Renal pelvis (tissue), 4 donors: ENCODE data around the gene CD53. TPM values are rescaled to one million over a fixed set of nuclear protein-coding genes. Genes with fewer than 3 reads are reported as not detected.

ENCODE experiments used
- DNase-seq: peaks from one replicate; pipeline ENCODE4 v3.0.0-alpha.2; 2013
- polyA plus RNA-seq, 3 donors: library from polyadenylated mRNA; unstranded; fragments of 120-200 nt; gene quantifications; one replicate each; pipeline ENCODE4 v1.2.1, GENCODE V29; 2013; ENCODE audit not compliant: insufficient read length in 3 of 3

Gene CD53
- polyA plus RNA-seq, 3 donors, result 6.4 to 6.8 (median 6.6) TPM

DNA sequence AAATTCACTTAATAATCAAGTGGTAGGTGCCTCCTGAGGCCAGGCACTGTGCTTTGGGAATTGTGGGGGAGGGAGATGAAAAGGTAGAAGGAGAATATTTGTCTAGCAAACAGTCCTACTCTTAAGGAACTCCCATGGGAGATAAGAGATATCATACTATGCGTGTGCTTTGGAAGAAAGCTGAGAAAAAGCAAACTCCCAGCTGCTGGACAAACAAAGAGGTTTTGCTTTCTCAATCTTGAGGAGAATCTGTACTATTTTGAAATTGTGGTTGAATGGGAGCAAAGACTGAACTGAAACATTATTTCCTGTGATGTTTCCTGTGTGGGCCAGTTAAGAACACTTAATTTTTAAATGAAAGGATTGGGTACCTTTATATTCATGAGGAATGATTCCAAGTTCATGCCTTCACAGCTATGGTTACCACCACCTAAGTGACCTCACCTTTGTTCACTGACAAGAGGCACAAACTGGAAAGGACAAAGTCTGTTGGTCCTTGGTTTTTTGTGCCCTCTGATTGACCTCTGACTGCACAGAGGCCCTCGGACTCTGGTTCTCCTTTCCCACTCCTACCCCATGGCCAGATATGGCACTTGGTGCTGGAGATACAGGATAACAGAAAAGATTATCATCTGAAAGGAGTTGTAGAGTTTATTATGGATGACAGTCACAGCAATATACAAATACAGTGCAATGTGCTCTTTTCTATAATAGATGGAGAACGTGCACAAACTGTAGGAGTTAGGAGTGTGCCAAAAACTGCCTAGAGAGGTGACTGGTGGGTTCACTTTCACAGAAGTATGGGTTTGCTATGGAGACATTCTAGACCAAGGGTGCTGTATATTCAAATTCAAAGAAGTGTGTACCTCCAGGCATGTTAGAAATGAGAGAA lies 1.6 kb downstream of the CD53 start:
- DNase-seq, result no peak

DNA sequence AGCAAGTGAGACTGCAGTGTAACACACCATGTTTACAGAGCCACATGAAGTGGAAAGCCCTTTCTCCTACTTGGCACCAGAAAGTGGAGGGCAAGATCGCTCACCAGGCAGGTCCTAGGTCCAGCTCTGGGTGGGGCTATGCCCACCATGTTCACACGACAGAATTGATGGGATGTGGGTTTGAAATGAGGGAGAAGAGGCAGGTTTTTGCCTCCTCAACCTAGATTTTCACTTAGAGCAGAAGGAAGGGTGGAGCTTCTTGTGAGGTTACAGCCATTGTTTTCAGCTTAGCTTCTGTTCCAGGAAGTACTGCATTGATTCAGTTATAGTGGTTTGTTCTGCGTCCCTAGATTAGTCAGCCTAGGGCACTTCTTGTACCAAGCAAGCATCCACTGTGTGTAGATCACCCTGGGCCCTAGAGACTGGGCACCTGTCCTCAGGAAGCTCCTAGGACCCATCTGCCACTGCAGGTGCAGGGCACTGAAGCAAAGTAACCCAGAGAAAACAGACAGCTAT lies 2.3 kb downstream of the CD53 start:
- DNase-seq, result no peak

DNA sequence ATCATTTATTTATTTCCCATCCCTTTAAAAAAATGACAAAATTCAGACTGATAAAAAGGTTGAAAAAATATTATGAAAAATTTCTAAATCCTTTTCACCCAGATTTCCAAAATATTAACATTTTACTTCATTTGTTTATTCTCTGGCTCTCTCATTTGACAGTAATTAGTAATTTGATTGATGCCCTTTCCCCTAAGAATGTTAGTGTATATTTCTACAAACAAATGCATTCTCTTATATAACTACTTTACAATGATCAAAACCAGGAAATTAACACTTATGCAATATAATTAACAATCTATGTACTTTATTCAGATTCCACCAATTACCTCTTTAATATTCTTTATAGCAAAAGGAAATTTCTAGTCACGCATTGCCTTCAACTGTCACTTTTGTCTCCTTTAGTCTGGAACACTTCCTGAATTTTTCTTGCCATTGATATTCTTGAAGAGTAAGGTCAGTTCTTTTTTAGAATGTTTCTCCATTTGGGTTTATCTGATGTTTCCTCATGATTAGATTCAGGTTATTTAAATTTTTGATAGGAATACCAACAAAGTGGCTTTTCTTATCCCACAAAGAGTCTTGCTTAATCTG lies 3.9 kb downstream of the CD53 start:
- no peak for DNase-seq

DNA sequence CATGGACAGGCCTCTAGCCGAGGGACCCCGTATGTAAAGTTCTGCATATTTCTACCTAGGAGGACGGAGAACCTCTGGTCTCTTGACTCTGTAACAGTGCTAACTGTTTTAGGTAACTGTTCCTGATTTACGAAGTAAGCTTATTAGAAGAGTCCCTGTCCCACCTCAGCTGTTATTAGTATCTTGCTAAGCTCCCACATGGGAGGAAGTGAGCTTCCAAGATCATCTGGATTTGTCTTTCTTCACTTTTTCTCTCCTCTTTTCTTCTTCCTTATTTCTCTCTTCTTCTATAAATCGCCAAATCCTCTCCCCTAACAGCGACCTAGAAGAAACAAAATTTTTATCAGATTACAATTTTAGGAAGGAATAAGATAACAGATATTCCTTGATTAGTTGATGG lies 4.4 kb downstream of the CD53 start:
- no peak for DNase-seq

DNA sequence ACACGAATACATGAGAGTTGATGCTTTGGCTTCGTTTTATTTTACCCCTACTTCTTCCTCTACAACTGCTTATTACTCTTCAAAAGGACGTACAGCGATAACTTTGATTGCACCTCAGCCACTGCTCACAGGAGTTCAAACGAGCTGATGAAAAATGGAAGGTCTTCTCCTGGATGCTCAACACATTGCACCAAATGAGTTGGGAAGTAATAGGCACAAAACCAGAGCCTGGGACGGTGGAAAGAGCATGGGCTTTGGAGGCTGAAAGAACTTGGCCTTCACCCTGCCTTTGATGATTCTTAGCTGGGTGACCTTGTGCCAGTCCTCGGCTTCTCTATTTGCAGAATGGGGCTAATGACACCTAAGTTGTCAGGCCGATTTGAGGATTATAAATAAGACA lies 4.8 kb downstream of the CD53 start:
- no peak for DNase-seq

DNA sequence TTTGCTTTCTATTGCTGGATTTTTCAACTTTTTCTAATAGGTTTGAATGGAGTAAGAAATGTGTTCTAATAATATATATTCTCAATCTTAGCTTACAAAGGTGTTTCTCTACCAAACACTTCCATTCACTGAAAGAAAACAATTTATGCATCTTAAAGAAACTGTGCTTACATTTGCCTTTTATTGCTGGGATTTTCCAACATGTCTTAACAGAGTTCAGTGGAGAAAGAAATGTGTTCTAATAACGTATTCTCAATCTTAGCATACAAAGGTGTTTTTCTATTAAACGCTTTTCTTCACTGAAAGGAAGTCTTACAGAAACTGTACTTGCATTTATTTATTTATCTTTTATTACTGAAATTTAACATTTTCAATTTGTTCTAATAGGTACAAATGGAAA lies 5.6 kb downstream of the CD53 start:
- no peak for DNase-seq

DNA sequence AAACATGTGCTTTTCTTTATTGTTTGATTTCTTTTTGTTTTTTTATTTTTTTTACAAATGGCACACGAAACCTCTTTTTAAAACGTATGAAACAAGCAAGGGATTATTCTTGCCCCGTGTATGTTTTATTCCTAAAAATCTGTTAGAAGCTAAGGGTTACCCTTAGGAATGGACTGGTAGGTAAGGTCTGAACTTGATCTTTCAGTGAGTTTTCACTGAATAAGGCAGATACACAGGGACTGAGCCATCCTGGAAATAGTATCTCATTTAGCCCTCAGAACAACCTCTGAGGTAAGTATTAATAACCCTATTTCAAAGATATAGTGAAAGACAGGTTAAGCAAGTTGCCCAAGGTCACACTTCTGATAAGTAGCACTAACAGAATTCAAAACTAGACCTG lies 6.0 kb downstream of the CD53 start:
- DNase-seq, result no peak

DNA sequence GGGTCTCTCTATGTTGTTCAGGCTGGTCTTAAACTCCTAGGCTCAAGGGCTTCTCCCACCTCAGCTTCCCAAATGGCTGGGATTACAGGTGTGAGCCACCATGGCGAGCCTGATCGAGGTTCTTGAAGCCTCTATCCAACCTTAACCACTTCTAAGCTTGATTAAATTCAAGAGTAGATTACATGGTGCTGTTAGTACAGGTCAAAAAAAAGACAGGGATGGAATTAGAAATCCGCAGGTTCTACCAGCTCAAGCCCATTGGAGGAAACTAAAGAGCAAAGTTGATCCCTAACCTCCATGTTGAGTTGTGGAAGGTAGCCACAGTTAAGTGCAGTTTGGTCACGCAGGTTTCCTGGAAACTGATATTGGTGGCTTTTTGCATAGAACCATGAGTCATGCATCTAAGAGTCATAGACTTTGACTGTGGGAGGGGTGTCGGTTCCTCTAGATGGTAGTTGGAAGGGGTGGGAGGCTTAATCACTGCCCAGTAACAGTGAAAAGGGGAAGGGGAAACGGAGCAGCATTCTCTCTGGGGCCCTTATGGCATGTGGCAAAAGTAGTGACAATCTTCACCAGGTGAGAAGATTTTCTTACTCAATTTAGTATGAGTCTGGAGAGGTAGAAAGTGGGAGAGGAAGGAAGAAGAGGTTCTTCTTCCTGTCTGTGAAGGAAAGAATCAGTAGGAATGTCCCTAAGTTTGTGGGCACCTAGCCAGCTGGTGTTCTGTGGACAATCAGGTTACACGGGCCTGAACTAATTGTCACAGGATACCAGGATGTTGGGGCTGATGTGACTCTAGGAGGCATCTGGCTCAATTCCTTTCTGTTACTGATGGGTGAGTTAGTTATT lies 7.0 kb downstream of the CD53 start:
- no peak for DNase-seq

DNA sequence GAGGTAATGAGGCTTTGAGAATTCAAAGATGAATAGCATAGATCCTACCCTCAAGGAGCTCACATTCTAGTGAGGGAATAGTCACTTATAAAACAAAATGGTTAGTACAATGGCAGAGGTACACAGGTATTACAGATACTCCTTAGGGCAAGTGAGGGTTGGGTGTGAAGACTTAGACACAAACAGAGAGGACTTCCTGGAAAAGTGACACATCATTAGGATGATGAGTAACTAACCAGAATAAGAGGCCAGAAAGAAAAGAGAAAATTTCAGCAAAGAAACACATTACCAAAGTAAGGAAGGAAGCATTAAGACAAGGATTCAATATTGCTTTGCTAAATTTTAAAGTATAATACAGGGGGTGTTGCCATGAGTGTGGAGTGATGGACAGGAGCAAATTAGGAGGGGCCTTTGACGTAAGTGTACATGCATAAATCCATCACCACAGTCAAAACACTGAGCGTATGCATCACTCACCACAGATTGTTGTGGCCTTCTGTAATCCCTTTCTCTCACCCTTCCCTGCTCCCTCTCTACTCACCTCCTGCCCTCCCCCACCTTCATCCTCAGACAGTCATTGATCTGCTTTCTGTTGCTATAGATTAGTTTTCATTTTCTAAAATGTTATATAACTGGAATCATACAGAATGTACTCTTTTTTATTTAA lies 7.9 kb downstream of the CD53 start:
- no peak for DNase-seq

DNA sequence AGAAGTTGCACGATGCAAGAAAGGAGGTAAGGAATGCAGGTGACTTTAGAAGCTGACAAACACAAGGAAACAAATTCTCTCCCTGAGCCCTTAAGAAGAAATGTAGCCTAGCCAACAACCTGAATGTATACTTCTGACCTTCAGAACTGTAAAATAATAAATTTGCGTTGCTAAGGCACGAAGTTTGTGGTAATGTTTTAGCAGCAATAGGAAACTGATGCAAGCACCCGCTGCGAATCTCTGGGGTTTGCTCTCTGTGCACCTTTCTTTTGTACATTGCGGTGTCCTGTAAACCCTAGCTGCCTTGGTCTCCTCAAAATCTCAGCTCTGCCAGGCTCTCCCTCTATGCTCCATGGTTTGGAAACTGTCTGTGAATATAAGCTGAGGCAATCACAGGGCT lies 15.1 kb downstream of the CD53 start:
- no peak for DNase-seq

DNA sequence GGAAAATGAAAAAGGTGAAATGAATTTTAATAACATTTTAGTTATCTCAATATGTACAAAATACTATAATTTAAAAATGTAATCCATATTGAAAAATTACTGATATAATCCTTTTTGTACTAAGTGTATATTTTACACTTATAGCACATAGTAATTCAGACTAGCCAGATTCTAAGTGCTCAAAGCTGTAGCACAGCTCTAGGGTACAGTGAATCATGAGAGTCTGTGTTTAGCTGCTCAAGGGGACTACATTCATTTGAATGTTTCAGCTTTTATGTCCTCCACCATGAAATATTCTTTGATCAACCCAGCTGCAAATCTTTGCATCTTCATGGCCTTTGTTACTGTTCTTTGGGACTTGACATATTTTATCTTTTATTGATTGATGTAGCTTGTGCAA lies 15.7 kb downstream of the CD53 start:
- DNase-seq, result no peak

DNA sequence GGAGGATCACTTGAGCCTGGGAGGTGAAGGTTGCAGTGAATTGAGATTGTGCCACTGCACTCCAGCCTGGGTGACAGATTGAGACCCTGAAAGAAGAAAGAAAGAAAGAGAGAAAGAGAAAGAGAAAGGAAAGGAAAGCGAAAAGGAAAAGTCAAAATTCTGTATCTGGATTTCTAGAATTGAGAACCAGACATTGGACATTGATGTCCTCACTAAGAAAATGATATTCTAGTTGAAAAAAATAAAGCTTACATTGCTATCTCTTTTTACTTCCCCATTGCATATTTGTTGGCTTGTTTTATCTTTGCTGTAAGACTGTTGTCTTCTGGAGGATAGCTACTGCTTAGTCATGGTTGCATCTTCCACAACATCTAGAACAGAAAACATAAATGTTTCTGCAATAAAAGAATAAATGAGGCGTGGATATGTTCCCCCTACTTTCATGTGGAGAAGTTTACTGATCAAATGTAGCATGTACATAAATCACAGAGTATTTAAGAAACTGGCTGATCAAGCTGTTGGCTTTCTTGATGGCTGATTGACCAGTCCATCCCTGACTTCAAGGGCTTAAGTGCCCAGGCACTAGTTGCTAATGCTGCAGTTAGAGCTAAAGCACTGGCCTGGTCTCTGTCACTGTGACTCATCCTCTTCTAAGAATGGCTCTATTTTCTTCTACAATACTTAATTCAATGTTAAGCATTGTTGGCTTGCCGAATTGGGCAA lies 17.7 kb downstream of the CD53 start:
- DNase-seq, result no peak

DNA sequence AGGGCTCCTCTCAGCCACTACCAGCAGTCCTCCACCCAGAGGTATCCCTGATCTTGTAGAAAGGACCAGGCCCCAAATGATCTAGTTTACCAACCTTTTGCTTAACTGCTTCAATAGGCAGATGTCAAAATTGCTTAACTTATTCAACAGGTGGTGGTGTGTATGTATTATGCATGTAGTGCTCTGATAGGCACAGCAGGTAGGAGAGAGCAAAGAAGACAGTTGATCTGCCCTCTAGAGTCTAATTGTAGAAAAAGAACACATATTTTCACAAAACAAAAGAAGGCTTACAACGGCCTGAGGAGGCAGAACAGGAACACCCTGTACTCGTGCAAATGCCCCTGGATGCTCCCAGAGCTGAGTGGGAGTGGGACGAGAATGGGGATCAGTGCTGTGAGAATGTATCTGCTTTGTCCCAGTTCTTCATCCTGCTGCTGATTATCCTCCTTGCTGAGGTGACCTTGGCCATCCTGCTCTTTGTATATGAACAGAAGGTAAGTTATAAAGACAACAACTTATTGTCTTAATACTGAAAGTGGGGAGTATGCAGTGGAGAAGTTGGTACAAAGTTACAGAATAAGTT lies 21.1 kb downstream of the CD53 start:
- no peak for DNase-seq

DNA sequence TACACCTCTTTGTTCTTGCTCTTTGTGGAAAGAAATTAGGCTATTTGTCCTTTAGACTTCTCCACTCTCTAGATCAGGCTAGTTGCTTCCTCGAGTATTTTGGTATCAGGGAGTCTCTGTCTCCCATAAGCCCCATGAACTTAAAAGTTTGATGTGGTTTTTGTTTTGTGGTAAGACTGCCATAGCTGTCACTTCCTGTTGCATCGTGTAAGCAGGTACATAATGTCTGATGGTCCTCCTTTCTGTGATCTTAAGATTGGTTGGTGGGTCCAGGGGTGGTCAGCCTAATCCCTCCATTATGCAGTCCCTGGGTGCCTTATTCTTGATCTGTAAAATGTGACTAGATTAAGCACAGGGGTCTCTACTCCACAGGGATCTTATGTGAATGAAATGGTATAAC lies 23.1 kb downstream of the CD53 start:
- no peak for DNase-seq

DNA sequence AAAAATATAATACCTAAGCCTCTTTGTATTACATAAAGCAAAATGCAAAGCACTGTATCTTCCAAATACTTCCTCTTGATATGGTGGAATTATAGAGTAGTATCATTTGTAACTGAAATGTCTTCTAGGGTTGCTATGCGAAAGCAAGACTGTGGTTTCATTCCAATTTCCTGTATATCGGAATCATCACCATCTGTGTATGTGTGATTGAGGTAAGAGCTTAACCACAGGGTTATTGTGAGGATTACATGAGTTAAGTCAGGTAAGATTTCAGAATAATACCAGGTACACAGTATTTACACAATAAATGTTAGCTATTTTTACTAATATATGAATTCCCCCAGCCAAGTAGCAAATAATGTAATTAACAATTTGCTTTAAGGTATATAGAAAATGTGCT lies 24.7 kb downstream of the CD53 start:
- no peak for DNase-seq

DNA sequence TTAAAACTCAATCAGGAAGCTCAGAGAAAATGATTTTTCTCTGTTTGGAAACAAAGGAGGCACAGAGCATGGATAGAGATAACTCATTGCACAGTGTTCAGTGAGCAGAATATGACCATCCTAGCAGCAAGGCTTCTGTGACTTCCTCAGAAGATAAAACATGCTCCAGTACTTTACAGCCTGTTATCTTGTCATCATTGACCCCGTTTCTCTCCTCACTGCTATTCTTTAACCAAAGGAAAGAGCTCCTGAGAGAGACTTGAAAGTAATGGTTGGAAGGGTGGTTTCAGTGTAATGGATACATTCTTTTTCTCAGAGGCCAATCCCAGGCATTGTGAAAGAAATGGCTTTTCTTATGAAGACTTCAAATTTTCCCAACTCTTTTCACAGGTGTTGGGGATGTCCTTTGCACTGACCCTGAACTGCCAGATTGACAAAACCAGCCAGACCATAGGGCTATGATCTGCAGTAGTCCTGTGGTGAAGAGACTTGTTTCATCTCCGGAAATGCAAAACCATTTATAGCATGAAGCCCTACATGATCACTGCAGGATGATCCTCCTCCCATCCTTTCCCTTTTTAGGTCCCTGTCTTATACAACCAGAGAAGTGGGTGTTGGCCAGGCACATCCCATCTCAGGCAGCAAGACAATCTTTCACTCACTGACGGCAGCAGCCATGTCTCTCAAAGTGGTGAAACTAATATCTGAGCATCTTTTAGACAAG lies 25.9 kb downstream of the CD53 start:
- no peak for DNase-seq

DNA sequence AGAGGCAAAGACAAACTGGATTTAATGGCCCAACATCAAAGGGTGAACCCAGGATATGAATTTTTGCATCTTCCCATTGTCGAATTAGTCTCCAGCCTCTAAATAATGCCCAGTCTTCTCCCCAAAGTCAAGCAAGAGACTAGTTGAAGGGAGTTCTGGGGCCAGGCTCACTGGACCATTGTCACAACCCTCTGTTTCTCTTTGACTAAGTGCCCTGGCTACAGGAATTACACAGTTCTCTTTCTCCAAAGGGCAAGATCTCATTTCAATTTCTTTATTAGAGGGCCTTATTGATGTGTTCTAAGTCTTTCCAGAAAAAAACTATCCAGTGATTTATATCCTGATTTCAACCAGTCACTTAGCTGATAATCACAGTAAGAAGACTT lies 26.5 kb downstream of the CD53 start:
- no peak for DNase-seq

DNA sequence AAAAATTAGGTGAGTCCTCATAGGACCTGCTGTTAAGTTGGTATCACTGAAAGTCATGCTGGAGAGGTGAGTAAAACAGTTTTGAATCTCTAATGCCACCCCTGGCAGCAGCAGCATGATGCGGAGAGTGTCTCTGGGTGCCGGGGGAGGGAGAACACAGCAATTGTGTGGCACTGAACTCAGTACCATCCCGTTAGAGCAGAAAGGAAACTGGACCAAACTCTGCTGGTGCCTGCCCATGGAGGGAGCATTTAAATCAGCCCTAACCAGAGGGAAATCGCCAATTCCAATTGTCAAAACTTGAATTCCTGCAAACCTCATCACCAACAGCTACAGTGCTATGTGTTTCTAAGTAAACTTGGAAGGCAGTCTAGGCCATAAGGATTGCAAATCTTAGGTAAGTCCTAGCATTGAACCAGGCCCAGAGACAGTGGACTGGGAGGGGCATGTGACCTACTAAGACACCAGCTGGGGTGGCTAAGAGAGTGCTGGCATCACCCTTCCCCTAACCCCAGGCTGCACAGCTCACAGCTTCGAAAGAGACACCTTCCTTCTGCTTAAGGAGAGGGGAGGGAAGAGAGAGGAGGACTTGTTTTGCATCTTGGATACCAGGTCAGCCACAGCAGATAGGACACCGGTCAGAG lies 30.0 kb downstream of the CD53 start:
- no peak for DNase-seq

DNA sequence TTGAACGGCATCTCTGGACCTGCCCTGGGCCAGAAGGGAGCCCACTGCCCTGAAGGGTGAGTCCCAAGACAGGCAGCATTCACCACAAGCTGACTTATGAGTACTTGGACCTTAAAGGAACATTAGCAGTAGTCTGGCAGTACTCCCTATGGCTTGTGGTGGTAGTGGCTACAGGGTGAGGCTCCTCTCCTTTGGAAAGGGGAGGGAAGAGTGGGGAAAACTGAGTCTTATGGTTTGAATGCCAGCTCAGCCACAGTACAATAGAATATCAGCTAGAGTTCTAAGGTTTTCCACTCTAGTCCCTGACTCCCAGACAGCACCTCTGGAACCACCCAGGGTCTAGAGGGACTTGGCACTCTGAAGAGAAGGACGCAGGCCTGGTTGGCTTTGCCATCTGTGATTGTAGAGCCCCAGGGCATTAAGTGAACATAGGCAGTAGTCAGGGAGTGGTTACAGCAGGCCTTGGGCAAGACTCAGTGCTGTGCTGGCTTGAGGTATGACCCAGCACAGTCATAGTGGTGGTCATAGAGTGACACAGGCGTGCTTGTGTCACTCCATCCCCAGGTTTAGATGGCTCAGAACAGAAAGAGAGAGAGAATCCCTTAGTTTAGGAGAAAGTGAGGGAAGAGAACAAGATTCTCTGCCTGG lies 31.0 kb downstream of the CD53 start:
- no peak for DNase-seq
